ENCODE data around the gene PDCD2L.
"Not testable (repeated sequence)": the region's sequence is repeated elsewhere in the genome, so short reads cannot be mapped to it uniquely, and the experiment has no call there.

The PDCD2L gene

GRCh38 chr19:34457446-34457845 is 53.2 kb downstream of the PDCD2L start:
- FAIRE-seq, result no peak
- DNase-seq (ENCODE audit: insufficient read length, low spot score), result no peak
- TF ChIP-seq POLR2A (IDR thresholded peaks at IDR 0.05; ENCODE audit: low read depth, low read length), result no peak

- FAIRE-seq, result no peak
- no peak for TF ChIP-seq POLR2A (IDR thresholded peaks at IDR 0.05; ENCODE audit: low read depth, low read length)
- DNase-seq (ENCODE audit: insufficient read length, low spot score), result no peak
Observed at GRCh38 chr19:34458677-34459076, 54.5 kb downstream of the PDCD2L start.

GRCh38 chr19:34459614-34460013 is 55.4 kb downstream of the PDCD2L start:
- TF ChIP-seq POLR2A (IDR thresholded peaks at IDR 0.05; ENCODE audit: low read depth, low read length), result no peak
- DNase-seq (ENCODE audit: insufficient read length, low spot score) (no peak), FAIRE-seq (no peak)

- DNase-seq (ENCODE audit: insufficient read length, low spot score) (no peak), FAIRE-seq (no peak)
- no peak for TF ChIP-seq POLR2A (IDR thresholded peaks at IDR 0.05; ENCODE audit: low read depth, low read length)
Observed at GRCh38 chr19:34461375-34462100, 57.3 kb downstream of the PDCD2L start.

- not testable (repeated sequence) for FAIRE-seq
Observed at GRCh38 chr19:34464785-34465184, 60.6 kb downstream of the PDCD2L start.

GRCh38 chr19:34468409-34468808 is 64.2 kb downstream of the PDCD2L start:
- no peak for TF ChIP-seq POLR2A (IDR thresholded peaks at IDR 0.05; ENCODE audit: low read depth, low read length)
- FAIRE-seq (no peak), DNase-seq (ENCODE audit: insufficient read length, low spot score) (no peak)

More at GRCh38 chr19:34464785-34465184, 60.6 kb downstream of the PDCD2L start:
- DNase-seq (ENCODE audit: insufficient read length, low spot score), result not testable (repeated sequence)

- not testable (repeated sequence) for DNase-seq (ENCODE audit: insufficient read length, low spot score); FAIRE-seq
Observed at GRCh38 chr19:34469026-34469425, 64.8 kb downstream of the PDCD2L start.

GRCh38 chr19:34471906-34472700 is 67.9 kb downstream of the PDCD2L start:
- FAIRE-seq (no peak), DNase-seq (ENCODE audit: insufficient read length, low spot score) (no peak)
- no peak for TF ChIP-seq POLR2A (IDR thresholded peaks at IDR 0.05; ENCODE audit: low read depth, low read length)

- FAIRE-seq (no peak), DNase-seq (ENCODE audit: insufficient read length, low spot score) (no peak)
- TF ChIP-seq POLR2A (IDR thresholded peaks at IDR 0.05; ENCODE audit: low read depth, low read length), result no peak
Observed at GRCh38 chr19:34474233-34474989, 70.2 kb downstream of the PDCD2L start.

- FAIRE-seq (peak; percentile 55), DNase-seq (ENCODE audit: insufficient read length, low spot score) (peak; percentile 71)
- TF ChIP-seq POLR2A (IDR thresholded peaks at IDR 0.05; ENCODE audit: low read depth, low read length), result no peak
Observed at GRCh38 chr19:34475026-34475974, 71.1 kb downstream of the PDCD2L start.
